Colonic mucosa (tissue), 4 donors: ENCODE results near the gene ARID1B. TPM values are rescaled to one million over a fixed set of nuclear protein-coding genes. Genes with fewer than 3 reads are reported as not detected.

Source experiments
- DNase-seq: peaks from one replicate; pipeline ENCODE4 v3.0.0-alpha.2; 2020
- H3K27ac ChIP-seq: fragments of 200-600 bp; one replicate; pipeline ENCODE4 v1.8.0; 2021
- H3K27me3 ChIP-seq: fragments of 200-600 bp; one replicate; pipeline ENCODE4 v1.8.0; 2021
- H3K36me3 ChIP-seq: fragments of 200-600 bp; one replicate; pipeline ENCODE4 v1.8.0; 2021
- H3K4me1 ChIP-seq: fragments of 200-600 bp; one replicate; pipeline ENCODE4 v1.8.0; 2021; ENCODE audit warnings: mild to moderate bottlenecking
- H3K4me3 ChIP-seq: fragments of 200-600 bp; one replicate; pipeline ENCODE4 v1.8.0; 2021
- H3K9ac ChIP-seq, 2 donors: one replicate each; pipeline ENCODE4 v1.7.0; 2013; ENCODE audit warnings: control low read depth in 2 of 2, low read depth in 2 of 2, low read length in 2 of 2
- H3K9me3 ChIP-seq: fragments of 200-600 bp; one replicate; pipeline ENCODE4 v1.8.0; 2021
- intact Hi-C: fragments of 100-400 bp; cut with DNase I; formaldehyde crosslinking; loops from one replicate; pipeline ENCODE4 v1.14.1; 2022
- total RNA-seq, 2 donors: library from RNA; stranded (reverse); fragmentation: NEBNext Ultra II Directional in 1 of 2; extraction: Animal tissue kit (Norgen Biotek cat#: 25700) in 1 of 2; gene quantifications; one replicate each; pipeline ENCODE4 v1.2.1, GENCODE V29; 2021
- TF ChIP-seq, protein P1 (sequence below): fragments of 200-600 bp; IDR thresholded peaks from one replicate; pipeline ENCODE4 v1.8.0; 2022; ENCODE audit warnings: antibody characterized with exemption, mild to moderate bottlenecking
- donor health status: healthy.
- donor health status: DM: no; HTN: no; CAD: no.
- donor health status: DM: no; HTN: no; CAD: no.

ARID1B gene
- total RNA-seq, 2 donors from 2014 or later: 61.3 to 71.5 TPM

DNA sequence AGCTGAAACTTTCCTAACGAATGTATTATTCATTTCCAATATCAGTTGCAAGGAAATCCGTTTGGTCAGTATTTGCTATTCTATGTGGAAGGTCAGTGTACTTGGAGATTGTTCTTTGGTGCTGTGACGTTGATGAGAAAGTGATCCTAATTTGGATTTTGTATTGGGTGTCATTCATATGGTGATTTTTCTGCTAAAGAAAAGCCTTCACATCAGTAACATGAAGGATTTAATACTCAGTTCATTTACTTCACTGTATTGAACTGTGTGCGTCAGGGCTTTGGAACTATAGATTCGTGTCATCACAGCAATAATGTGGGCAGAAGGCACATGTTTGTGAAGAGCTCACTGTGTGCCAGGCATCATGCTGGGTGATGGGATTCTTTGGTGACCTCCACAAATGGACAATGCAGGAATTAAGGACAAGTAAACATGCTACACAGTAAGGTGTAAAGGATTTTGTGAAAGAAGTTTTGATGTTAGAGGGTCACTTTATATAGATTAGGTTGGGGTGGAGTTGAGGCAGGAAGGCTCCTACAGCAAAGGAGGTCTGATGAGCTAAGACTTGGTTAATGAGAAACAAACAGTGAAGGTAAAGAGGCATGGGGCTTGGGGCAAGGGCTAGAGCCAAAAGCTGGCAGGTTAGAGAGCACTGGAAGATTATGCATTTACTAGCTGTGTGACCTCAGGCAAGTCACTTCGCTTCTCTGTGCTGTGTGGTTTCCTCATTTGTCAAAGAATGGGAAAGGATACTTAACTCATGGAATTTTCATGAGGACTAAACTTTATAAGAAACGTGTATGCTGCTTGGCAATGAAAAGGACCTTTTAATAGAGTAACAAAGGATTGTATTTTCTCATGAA, 12.1 kb downstream of the ARID1B start:
- Histone ChIP-seq H3K27ac (no peak overlapping the region), H3K9ac (no peak overlapping the region), H3K27me3 (no peaks in the 10 kb centered on the region), H3K9me3 (no peaks in the 10 kb centered on the region), H3K4me1 (no peaks in the 10 kb centered on the region), H3K36me3 (no peaks in the 10 kb centered on the region), H3K4me3 (no peak overlapping the region)
- intact Hi-C loops: loop anchor here (5.0 kb wide), 1 partner anchor 488 kb away; no protein-coding TSS in a partner anchor
- no peak for DNase-seq
- TF ChIP-seq, protein P1, sequence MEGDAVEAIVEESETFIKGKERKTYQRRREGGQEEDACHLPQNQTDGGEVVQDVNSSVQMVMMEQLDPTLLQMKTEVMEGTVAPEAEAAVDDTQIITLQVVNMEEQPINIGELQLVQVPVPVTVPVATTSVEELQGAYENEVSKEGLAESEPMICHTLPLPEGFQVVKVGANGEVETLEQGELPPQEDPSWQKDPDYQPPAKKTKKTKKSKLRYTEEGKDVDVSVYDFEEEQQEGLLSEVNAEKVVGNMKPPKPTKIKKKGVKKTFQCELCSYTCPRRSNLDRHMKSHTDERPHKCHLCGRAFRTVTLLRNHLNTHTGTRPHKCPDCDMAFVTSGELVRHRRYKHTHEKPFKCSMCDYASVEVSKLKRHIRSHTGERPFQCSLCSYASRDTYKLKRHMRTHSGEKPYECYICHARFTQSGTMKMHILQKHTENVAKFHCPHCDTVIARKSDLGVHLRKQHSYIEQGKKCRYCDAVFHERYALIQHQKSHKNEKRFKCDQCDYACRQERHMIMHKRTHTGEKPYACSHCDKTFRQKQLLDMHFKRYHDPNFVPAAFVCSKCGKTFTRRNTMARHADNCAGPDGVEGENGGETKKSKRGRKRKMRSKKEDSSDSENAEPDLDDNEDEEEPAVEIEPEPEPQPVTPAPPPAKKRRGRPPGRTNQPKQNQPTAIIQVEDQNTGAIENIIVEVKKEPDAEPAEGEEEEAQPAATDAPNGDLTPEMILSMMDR: no peak

DNA sequence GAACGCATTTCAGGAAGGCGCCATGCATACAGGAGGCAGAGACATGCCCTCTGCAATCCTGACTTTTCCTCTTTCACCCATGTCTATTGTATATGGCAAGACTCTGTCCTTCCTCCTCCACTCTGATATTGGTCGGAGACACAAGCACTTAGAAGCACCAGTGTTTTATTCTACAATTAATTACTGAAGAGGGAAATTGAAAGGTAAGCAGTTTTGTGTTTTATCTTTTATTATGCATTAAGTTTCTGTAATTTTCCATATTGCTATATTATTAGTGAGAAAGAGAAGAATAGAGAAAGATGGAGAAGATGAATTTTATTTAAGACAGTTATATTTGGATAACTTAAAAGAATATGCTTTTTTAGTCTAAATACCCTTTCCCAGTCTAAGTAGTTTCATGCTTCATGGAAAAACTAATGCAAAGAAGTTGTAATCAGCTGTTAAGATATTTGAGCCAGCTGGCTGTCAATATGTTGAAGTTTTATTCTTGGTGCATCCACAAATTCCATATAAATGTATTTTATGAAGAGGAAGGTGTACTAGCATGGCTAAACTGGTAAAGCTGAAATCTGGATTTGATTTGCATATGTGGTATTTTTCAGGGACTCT, 13.6 kb downstream of the ARID1B start:
- TF ChIP-seq, protein P1: no peak
- Histone ChIP-seq H3K4me3 (no peak overlapping the region), H3K36me3 (no peaks in the 10 kb centered on the region), H3K4me1 (no peaks in the 10 kb centered on the region), H3K9me3 (no peaks in the 10 kb centered on the region), H3K27ac (no peak overlapping the region), H3K9ac (no peak overlapping the region), H3K27me3 (no peaks in the 10 kb centered on the region)
- intact Hi-C loops: no loop called here
- no peak for DNase-seq

DNA sequence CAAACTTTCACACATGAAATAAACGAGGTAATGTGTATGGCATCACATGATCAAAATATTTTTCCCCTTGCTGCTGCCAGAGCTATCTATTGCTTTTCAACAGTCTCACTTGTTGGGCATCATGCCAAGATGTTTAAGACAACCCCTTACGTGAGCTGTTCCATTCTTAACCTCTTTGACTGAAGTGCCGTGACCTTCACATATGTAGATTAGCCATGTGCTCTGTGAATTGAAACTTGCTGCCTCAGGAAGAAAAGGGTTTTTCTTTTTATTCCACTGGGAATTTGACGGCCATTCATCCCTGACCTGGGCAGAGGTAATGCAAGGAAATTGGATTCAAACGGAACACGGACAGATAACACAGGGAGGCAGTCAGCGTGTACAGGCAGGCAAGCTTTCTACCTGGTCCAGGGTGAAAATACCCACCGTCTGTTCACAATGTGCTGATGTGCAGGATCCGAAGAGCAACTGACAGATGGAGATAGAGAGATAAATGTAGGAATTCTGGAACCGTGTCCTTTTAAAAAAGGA, 14.2 kb downstream of the ARID1B start:
- Histone ChIP-seq H3K4me1 (no peaks in the 10 kb centered on the region), H3K27me3 (no peaks in the 10 kb centered on the region), H3K36me3 (no peaks in the 10 kb centered on the region), H3K27ac (no peak overlapping the region), H3K4me3 (no peak overlapping the region), H3K9ac (no peak overlapping the region), H3K9me3 (no peaks in the 10 kb centered on the region)
- no peak for DNase-seq
- intact Hi-C loops: no loop called here
- TF ChIP-seq, protein P1: no peak

DNA sequence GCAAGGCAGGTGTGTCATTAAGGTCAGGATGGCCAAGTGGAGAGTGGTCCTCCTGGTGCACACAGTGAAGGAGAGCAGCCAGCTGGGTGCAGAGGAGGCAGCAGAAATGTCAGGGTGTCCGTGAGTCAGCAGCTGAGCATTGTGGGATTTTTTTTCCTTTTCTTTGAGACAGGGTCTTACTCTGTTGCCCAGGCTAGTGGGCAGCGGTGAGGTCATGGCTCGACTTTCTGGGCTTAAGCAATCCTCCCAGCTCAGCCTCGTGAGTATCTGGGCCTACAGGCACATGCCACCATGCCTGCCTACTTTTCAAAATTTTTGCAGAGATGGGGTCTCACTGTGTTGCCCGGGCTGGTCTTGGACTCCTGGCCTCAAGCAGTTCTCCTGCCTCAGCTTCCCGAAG, 16.0 kb downstream of the ARID1B start:
- no peaks in the 10 kb centered on the region for H3K36me3 ChIP-seq
- DNase-seq: no peak
- H3K4me1 ChIP-seq: no peaks in the 10 kb centered on the region
- no peaks in the 10 kb centered on the region for H3K27me3 ChIP-seq
- H3K4me3 ChIP-seq: no peak overlapping the region
- no peak overlapping the region for H3K9ac ChIP-seq
- H3K9me3 ChIP-seq: no peaks in the 10 kb centered on the region
- TF ChIP-seq, protein P1: no peak
- intact Hi-C loops: no loop called here
- H3K27ac ChIP-seq: no peak overlapping the region

DNA sequence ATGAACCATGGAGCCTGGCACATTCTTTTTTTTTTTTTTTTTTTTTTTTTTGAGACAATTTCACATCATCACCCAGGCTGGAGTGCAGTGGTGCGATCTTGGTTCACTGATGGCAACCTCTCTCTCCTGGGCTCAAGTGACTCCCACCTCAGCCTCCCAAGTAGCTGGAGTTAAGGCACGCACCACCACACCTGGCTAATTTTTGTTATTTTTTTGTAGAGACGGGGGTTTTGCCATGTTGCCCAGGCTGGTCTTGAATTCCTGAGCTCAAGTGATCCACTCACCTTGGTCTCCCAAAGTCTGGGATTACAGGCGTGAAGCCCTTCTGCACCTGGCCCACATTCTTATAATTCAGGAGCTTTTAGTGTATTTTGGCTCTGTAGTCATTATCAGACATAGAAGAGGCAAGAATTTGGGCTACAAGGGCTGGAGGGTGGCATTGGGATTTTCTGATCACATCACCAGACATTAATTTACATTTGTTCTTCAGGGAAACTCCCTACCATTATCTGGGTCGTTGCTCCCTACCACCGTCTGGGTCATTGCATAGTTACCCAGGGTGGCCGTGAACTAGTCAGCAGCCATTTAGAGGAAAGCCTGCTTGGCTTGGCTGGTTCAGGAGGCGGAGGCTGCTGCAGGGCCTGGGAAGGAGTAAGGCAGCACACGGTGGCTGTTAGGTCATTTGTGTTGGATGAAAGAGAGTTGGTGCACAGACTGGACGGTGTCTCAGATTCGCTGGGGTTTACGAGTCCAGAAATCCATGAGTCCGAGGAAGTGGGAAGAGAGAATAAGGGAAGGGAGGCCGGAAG, 17.6 kb downstream of the ARID1B start:
- TF ChIP-seq, protein P1: no peak
- H3K27me3 ChIP-seq: no peaks in the 10 kb centered on the region
- H3K36me3 ChIP-seq: no peaks in the 10 kb centered on the region
- no peaks in the 10 kb centered on the region for H3K9me3 ChIP-seq
- no peak overlapping the region for H3K4me3 ChIP-seq
- intact Hi-C loops: no loop called here
- H3K9ac ChIP-seq: no peak overlapping the region
- no peak for DNase-seq
- H3K27ac ChIP-seq: no peak overlapping the region
- H3K4me1 ChIP-seq: no peaks in the 10 kb centered on the region
